ENCODE measurements around the gene ALDH3A2.
"Not testable (repeated sequence)": the region's sequence is repeated elsewhere in the genome, so short reads cannot be mapped to it uniquely, and the experiment has no call there.

The ALDH3A2 gene

GRCh38 chr17:19651451-19652238 lies 3.1 kb downstream of the ALDH3A2 start:
- no peak for FAIRE-seq

- FAIRE-seq, result no peak
These were observed 4.0 kb downstream of the ALDH3A2 start for GRCh38 chr17:19652595-19652994.

- FAIRE-seq, result no peak
These were observed 5.9 kb downstream of the ALDH3A2 start for GRCh38 chr17:19654342-19654886.

- FAIRE-seq, result no peak
These were observed 6.3 kb downstream of the ALDH3A2 start for GRCh38 chr17:19654896-19655295.

GRCh38 chr17:19656336-19656735 lies 7.8 kb downstream of the ALDH3A2 start:
- FAIRE-seq, result no peak

GRCh38 chr17:19656851-19657581 lies 8.5 kb downstream of the ALDH3A2 start:
- no peak for FAIRE-seq

- no peak for FAIRE-seq
These were observed 11.0 kb downstream of the ALDH3A2 start for GRCh38 chr17:19659366-19660177.

GRCh38 chr17:19660219-19660870 lies 11.8 kb downstream of the ALDH3A2 start:
- no peak for FAIRE-seq

GRCh38 chr17:19661121-19661520 lies 12.6 kb downstream of the ALDH3A2 start:
- FAIRE-seq, result no peak

GRCh38 chr17:19663097-19663496 lies 14.5 kb downstream of the ALDH3A2 start:
- FAIRE-seq, result no peak

GRCh38 chr17:19664136-19664820 lies 15.7 kb downstream of the ALDH3A2 start:
- no peak for FAIRE-seq

GRCh38 chr17:19664821-19665181 lies 16.2 kb downstream of the ALDH3A2 start:
- FAIRE-seq, result no peak

GRCh38 chr17:19669680-19670079 lies 21.1 kb downstream of the ALDH3A2 start:
- FAIRE-seq, result not testable (repeated sequence)

GRCh38 chr17:19670908-19671307 lies 22.4 kb downstream of the ALDH3A2 start:
- FAIRE-seq, result no peak

- no peak for FAIRE-seq
These were observed 22.9 kb downstream of the ALDH3A2 start for GRCh38 chr17:19671433-19671832.

- no peak for FAIRE-seq
These were observed 23.6 kb downstream of the ALDH3A2 start for GRCh38 chr17:19672009-19672750.

- no peak for FAIRE-seq
These were observed 25.1 kb downstream of the ALDH3A2 start for GRCh38 chr17:19673623-19674022.

- FAIRE-seq, result no peak
These were observed 28.3 kb downstream of the ALDH3A2 start for GRCh38 chr17:19676896-19677295.

GRCh38 chr17:19677736-19678379 lies 29.3 kb downstream of the ALDH3A2 start:
- FAIRE-seq, result no peak

- FAIRE-seq, result no peak
These were observed 30.3 kb downstream of the ALDH3A2 start for GRCh38 chr17:19678581-19679453.

All from A204.1 (cell line).